CD4-positive, alpha-beta T cell treated with Interleukin-10 for 1 hour (primary cell): Measurements from ENCODE around the gene CSPG4.
A peak's percentile ranks its signal among the peaks of the same experiment; 100 is the strongest.

Experiments used
- DNase-seq: peaks from one replicate; pipeline ENCODE4 v3.0.0-alpha.2; 2020

The CSPG4 gene

DNA sequence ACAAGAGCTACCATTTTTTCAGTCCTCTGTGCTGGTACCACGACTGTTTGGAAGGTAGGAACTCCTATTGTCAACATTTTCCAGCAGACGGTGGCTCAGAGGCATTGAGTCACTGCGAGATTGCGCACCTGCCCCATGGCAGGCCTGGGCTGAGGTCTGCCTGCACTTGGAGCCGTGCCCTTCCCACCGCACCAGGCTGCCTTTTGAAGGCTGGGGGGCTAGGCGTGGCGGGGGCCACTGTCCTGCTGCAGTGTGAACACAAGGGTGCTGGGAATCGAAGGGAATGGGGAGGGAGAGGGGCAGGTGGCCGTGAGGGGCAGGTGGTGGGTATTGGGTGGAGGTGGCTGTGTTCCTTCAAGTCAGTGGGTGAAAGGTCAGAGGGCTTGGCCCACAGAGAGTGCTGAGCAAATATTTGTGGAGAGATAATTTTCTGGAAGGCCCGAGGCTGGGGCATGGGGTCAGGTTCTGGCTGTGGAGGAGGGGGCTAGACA is 48.7 kb downstream of the CSPG4 start:
- DNase-seq: no peak

DNA sequence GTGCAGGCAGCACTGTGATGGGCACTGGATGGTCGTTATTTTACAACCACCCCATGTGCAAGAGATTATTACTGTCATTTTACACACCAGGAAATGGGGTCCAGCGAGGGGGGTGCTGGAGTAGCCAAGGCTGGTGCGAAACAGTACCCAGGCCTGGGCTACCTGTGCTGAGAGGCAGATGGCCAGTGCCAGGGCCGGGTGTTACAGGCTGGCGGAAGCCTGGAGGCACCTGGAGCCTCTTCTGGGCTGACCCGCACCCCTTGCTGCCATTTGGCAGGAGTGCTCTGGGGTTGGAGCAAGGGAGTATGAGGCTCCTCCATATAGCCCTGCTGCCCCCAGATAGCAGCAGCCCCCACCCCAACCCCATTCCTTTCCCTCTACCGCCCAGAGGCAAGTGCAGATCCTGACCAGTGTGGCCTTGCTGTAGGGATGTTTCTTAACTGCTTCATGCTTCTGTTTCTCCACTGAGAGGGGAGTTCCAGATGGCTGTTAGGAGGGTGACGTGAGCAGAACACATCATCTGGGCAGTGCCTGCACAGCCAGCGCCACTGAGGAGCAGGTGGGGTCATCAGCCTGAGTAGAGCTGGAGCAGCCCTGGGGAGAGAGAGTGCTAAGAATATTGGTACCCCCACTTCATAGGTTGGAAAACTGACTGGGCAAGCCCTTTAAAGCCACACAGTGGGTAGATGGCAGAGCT is 49.7 kb downstream of the CSPG4 start:
- no peak for DNase-seq

DNA sequence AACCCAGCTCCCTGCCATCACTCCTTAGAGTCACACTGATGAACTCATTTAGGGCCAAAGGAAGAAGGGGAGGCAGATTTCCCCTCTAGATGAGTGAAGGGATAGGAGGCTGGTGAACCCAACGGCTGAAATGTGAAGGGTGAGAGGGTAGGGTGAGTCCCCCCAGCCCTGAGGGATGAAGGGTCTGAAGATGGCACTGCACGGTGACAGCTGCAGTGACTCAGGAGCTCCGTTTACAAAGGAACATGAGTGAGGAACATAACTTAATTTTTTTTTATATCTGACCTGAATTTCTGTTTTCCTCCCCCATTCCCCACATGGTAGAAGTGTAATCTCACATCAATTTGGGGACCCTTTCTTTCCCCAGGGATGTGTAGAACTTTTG is 50.9 kb downstream of the CSPG4 start:
- DNase-seq: no peak

DNA sequence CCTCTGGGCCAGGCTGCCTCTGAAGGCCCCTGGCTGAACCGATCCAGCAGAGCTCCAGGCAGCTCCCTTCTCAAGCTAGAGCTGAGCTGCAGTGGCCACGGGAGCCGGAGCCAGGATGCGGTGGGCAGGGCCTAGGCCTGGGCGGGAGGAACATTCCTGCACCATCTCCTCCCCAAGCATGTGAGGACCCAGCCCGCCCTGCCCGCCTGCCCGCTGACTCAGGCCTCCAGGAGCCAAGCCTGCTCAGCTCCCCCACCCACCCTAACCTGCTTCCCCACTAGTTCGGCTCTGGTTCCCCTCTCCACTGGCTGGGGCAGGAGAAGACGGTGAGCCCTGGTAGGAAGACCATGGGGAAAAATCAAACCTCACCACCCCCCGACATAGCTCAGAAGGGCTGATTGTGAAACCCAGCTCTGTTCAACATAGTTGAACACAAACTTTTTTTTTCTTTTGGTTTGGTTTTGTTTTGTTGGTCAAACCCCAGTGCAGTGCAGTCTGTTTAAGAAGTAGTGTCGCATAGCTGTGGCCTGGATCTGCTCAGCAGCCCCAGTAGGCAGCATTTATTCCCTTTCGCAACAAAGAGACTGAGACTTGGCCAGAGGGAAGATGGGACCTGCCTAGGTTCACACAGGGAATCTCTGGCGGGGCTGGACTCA is 51.4 kb downstream of the CSPG4 start:
- no peak for DNase-seq

DNA sequence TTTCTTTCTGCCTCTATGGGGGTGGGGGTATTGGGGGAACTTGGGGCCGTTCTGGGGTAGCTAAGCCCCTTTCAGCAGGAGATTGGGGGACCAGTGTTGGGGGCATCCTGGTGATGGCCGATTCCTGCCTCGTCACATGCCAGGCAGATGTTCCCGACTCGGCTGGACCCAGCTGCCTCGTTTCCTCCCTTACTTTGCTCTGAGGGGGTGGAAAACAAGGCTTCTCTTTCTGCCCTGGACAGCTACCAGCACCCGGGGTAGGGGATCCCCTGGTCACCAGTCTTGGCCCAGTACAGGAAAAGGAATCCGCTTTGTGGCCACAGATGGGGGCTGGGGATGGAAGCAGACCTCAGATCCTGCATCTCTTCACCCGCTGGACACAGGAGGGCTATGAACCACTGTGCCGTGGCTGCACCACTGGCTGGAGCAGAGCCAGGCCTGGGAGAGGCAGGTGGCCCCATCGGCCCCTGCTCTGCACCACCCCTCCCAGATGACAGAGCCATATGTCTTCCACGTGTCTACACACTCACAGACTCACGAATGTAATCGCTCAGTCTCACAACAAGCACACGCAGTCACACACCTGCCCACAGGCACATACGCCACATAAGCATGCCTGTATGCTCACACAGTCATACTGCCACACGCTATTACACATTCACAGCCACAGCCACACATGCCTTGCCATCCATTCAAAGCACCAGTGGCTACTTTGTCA is 52.6 kb downstream of the CSPG4 start:
- no peak for DNase-seq

DNA sequence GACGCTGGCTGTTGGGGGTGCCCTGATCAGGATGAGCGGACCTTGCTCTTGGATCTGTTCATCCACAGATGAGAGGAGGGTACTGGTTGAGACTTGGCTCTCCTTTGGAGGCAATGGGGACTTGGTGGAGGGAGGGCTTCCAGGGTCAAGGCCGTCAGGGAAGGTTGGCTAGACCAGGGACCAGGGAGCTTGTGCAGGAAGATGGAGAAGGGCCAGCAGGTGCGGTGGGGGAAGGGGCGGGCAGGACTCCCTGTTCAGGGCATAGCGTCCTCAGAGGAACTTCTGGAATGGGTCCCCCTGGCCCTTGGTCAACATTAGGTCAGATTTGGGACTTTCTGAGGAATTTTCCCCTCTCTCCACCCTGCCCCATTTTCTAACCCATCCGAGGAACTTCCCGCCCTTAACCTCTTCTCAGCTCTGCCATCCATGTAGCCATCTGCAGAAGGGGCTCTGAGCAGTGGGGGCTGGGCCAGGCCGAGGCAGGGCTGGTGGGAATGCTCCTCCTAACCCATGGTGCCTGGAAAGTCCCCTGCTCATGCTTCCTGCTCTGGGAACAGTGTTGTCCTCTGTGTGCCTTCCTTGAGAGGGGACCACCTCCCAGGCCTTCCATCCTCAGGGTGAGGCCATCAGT is 53.4 kb downstream of the CSPG4 start:
- DNase-seq: no peak

DNA sequence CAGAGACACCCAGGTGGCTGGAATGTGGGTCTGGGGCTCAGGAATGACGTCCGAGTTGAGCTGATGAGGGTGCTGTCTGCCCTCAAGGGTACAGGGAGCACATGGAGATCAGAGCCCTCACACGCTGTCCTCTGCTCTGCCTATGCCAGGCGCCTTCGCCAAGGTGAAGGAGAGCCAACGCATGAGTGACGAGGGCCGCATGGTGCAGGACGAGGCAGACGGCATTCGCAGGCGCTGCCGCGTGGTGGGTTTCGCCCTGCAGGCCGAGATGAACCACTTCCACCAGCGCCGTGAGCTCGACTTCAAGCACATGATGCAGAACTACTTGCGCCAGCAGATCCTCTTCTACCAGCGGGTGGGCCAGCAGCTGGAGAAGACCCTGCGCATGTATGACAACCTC is 55.8 kb downstream of the CSPG4 start:
- no peak for DNase-seq

DNA sequence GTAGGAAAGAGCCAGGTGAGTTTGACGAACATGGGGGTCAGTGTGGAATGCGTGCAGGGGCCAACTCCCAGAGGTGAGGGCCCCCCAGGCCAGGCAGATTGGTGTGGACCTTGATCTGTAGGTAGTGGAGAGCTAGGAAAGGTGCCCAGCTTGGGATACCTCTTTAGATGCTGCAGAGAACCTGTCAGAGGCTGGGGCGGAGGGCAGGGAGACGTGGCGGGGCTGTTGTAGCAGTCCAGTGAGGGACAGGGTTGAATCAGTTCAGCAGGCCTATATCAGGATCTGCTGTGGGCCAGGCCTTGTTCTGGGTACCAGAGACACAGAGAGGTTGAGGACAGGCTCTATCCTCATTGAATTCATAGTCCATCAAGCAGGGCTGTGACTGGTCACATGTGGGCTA is 56.3 kb downstream of the CSPG4 start:
- no peak for DNase-seq

DNA sequence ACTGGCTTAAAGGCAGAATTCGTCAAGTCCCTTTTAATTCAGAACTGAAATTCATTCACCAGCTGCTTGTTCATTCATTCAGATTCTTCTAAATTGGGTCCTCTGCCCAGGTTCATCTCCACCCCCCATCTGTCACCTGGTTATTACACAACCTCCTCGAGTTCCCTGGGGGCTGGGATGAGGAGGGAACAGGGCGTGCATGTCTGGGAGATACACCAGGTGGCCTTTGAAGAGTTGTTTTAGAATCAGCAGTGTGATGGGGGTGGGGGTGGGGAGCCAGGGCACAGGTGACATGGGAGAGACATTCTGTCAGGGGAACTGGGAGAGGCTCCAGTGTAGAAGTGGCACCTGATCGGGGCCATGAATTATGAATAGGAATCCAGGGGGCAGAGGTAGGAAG is 56.7 kb downstream of the CSPG4 start:
- no peak for DNase-seq

DNA sequence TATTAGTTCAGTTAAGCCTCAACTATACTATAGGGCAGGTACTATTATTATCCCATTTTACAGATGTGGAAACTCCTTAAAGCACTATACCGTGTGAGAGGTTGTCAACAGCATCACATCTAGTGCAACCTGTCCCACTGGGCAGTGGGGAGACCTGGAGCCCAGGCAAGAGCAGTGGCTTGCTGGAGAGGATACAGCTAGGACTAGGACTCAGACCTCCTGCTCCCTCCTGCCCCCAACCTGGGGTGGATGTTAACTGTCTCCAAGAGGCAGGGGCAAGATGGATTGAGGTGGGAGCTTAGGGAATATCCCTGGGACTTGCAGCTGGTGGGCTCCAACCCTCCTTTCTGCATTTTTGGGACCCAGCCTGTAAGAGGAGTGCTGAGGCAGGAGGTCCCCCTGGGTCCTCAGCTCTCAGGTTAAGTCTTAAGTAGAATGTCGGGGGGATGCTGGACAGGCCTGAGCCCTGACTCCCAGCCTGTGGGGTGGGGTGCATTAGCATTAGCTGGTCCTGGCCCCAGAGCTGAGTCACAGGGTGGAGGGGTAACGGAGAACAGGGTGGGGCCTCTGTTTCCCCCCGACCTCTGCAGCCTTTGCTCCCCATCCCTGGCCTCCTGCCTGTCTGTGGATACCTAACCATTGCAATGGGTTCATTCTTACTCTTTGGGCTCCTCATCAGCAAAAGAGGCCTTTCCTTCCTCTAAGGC is 58.3 kb downstream of the CSPG4 start:
- DNase-seq: no peak

DNA sequence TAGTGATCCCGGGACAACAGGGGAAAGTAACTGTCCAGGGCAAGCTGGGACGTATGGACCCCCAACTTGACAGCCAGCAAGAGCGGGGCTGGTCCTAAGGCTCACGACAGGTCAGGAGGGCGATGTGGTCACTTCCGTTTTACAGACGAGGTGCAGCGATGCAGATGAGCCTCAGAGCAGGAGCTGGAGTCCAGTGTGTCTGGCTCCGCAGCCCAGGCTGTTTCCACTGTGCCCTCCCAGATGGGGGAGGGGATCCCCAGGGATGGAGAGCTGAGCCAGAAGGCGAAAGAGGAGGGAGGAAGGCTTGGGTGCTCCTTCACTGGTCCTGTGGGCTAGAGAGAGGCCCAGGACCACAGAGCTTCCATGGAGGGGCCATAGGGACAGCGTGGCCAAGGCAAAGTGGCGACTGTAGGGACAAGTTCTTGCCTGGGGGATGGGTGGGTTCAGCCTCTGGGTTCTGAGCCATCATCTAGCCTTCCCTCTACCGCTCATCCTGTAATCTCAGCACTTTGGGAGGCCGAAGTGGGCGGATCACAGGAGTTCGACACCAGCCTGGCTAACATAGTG is 59.2 kb downstream of the CSPG4 start:
- no peak for DNase-seq

DNA sequence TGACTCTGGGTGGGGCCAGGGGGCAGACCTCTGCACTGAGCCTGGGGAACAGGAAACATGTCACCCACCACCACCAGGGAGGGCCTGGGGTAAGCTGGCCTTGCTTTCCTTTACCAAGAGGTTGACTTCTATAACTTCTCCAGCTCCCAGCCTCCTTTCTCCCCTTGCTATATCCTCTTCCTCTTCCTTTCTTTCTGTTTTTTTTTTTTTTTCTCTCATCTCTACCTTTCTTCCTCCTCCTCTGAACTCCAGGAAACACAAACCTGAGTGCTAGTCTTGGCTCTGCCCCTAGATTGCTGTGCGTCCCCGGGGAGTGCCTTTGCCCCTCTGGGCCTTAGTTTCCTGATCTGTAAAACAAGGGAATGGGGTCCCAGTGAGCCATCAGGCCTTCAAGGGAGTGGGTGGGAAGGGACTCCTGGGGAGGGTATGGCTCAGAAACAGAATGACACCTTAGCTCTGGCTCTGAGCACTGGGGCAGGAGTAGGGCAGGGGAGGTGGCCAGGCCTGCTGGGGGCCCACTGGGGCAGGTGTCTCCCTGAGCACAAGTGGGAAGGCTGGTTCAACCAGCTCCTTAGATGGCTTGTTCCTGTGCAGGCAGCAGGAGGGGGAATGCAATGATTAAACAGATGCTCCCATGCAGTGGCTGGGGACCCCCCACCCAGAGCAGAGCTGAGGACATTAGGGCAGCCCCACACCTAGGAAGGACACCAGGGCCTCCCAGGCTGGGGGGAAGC is 60.7 kb downstream of the CSPG4 start:
- no peak for DNase-seq

DNA sequence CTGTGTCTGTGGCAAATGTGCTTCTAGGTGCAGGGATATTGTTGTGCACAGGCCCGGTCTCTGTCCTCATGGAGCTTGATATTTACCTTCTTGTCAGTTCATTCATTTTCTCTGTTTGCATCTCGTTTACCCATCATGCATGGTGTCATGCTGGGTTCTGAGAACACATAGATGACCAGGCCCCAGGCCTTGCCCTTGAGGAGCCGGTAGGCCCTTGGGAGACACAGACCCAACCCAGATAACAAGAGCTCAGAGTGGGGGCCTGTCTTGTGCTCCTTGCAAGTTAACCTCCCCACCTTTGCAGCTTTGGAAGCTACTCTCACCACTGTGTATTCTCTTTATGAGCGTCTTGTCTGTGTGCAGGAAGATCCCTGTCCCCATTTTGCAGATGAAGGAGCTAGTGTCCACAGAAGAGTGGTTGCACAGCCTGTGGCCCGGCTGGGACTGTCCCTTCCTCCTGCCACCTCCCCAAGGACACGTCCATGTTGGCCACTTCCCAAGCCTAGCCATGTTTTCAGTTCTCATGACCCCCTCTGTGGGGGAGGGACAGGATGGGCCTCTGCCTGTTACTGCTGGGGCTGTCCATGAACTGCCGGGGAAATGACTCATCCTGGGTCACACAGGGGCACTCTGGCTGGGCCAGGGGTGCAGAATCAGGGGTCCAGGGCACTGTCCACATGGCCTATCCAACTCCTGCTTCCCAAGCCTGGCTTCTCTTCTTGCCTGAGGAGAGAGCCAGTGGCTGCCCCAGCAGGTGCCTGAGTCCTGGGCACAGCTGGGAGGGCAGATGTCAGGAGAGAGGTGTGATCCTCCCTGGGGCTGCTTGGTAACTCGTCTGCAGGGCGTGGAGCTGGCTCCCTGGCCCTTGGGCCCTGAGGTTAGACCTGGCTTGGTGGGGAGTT is 61.5 kb downstream of the CSPG4 start:
- DNase-seq: no peak

DNA sequence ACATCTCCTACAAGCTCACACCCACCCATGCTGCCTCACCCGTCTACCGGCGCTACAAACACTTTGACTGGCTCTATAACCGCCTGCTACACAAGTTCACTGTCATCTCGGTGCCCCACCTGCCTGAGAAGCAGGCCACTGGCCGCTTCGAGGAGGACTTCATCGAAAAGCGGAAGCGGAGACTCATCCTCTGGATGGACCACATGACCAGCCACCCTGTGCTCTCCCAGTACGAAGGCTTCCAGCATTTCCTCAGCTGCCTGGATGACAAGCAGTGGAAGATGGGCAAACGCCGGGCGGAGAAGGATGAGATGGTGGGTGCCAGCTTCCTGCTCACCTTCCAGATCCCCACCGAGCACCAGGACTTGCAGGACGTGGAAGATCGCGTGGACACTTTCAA is 62.8 kb downstream of the CSPG4 start:
- DNase-seq: no peak

DNA sequence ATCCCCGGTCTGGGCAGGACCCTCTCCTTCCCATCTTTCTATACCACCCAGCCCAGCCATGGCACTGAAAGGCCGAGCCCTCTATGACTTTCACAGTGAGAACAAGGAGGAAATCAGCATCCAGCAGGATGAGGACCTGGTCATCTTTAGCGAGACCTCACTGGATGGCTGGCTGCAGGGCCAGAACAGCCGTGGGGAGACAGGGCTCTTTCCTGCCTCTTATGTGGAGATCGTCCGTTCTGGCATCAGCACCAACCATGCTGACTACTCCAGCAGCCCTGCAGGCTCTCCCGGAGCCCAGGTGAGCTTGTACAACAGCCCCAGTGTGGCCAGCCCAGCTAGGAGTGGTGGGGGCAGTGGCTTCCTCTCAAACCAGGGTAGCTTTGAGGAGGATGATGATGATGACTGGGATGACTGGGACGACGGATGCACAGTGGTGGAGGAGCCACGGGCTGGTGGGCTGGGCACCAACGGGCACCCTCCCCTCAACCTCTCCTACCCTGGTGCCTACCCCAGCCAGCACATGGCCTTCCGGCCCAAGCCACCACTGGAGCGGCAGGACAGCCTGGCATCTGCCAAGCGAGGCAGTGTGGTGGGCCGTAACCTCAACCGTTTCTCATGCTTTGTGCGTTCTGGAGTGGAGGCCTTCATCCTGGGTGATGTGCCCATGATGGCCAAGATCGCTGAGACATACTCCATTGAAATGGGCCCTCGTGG is 63.4 kb downstream of the CSPG4 start:
- DNase-seq: no peak

DNA sequence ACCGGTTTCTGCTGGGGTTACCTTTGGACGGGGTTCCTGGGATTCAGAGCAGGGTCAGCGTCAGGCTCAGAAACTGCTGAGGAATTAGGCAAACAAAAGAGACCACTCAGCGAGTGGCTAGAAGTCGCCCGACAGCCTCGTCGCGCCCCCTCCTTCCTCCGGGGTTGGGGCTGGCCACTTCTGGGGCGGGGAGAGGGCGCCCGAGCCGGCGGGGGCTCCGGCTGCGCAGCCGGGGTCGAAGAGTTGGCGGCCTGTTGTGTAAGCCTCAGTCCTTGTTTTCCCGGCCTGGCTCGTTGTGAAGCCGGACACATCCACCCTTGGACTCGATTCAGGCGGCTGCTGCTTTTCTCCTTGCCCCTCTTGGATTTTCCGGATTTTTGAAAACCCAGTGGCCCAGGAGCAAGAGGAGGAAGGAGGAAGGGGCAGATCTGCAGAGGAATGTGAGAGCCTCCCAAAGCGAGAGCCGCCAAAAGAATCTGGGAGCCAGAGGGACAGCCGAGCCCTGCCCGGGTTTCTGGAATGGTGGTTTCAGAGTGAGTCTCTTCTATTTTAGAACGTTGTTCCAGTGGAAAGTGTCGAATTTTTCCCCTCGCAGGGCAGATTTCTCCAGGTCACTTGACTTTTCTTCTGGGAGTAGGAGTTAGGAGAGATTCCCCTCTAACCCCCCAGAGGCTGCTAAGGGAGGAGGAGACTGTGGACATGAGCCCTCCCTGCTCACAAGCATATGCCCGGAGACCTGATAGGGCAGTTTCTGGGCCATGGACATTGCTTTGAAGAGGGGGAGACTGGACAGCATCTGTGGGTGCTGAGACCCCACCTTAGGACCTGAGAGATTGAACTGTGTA is 64.3 kb downstream of the CSPG4 start:
- DNase-seq: no peak

DNA sequence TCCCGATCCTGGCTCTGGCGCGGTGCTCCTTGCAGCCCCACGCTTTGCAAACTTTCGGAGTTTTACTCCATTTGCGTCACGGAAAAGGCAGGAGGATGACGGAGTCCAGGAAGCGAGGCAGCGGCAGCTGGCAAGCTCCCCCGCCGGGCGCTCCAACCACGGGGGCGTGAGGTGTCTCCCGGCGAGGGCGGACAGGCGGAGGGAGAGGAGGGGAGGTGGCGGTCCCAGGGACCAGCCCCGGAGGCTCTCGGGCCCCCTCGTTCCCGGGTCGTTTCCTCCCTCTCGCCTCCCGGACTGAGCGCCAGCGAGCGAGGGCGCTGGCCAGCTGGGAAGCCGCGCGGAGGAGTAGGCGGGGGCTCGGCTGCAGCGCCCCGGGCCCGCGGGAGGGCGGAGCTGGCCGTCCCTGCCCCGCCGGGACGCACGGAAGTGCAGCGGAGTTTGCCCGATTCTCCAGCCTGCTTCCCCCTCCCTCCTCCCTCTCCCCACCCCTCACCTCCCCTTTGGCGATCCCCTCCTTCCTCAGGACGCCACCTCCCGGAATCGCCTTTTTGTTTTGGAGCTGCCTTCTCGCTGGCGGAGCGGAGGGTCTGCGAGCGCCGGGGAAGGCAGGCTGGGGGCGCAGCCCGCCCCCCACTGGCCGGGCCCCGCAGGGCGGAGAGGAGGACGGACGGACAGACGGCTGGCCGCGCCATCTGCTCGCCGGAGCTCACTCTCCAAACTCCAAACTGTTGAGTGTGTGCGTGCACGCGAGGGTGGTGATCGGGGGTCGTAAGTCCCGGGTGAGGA is 65.1 kb downstream of the CSPG4 start, which contains the start of gene SNX33:
TSS of gene SNX33 (plus strand) at position 543 of the 786 bp plus-strand sequence. CDS start 1,191 bp downstream, outside the sequence.
- peak; percentile 42 for DNase-seq

DNA sequence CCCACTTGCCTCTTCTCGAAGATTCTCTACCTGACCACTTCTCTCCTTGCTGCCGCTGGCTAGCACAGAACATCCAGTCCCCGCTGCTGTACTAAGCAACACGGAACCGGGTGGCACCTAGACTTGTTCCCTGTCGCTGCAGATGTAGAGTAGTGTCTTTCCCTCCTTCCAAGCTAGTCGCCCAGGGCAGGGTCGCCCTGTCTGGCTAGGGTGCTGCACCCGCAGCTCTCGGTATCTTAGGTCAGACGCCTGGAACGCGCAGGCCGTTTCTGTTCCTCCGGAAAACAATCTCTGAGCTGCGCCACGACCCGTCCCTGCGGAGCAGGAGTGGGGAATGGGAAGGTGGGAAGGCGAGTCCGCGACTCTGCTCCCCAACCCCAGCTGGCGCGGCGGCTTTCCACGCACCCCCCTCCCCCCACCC is 65.7 kb downstream of the CSPG4 start:
- DNase-seq: no peak
